Esophagus muscularis mucosa (tissue), 3 donors: Measurements from ENCODE around the gene RCOR1.

ENCODE experiments used
- CTCF ChIP-seq, 3 experiments: fragments of 200-600 bp in 2 of 3; fragments of 450-650 bp in 1 of 3; sonication (generic) in 2 of 3; IDR thresholded peaks; one replicate each; pipeline ENCODE4 v1.5.1; 2017 to 2019; ENCODE audit warnings: antibody characterized with exemption in 3 of 3, mild to moderate bottlenecking in 2 of 3, moderate library complexity in 1 of 3
- EP300 ChIP-seq: sonication (generic); formaldehyde crosslinking; IDR thresholded peaks from one replicate; pipeline ENCODE4 v1.6.1; 2017; ENCODE audit warnings: antibody characterized with exemption

GRCh38 chr14:102776761-102777710 is 184.6 kb downstream of the RCOR1 start, which contains the start of gene TRAF3:
- no peak for TF ChIP-seq EP300
- TF ChIP-seq CTCF (IDR thresholded peaks at IDR 0.05), result no peak
